CD4-positive, alpha-beta T cell treated with Interleukin-4 for 1 hour (primary cell): ENCODE results near the gene NR6A1.
"Not testable (repeated sequence)": the region's sequence is repeated elsewhere in the genome, so short reads cannot be mapped to it uniquely, and the experiment has no call there.

Experiments
- DNase-seq, 2 donors: peaks; one replicate each; pipeline ENCODE4 v3.0.0-alpha.2; 2020 to 2022

Gene NR6A1

DNA sequence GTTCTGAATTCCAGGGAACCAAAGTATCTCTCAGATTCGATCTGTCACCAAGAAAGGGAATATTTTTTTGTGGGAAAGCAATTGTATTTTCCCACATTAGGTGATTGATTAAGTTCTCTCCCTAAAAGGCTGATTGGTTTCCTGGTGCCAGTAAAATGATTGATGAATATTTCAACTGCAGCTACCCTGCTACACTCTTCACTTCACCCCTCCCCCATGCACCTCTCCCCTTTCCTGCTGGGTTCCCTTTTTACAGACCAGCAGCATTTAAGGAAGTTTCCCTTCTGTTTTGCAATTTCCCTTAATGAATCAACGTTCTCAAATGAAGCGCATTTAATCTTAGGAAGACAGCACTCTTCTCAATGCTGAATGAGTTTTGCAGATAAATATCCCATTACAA is 13.1 kb downstream of the NR6A1 start:
- DNase-seq: peak in 1 of 2 donors; percentile 28

DNA sequence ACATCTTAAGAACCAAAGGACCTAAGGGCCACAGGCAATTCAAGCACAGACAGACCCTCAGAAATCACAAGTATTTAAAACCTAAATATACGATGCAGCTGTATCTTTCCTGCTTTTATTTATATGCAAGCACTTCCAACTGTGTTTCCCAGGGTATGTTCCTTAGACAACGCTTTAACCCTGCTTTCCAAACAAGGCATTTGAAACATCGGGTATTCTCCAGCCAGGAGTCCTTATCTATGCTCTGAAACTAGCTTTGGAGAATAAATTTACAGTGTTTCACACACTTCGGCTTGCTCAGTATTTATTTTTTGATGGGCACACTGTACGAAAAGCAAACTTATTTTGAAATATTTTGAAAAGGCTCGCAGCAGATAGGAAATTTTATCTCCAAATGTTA is 13.5 kb downstream of the NR6A1 start:
- DNase-seq: no peak

DNA sequence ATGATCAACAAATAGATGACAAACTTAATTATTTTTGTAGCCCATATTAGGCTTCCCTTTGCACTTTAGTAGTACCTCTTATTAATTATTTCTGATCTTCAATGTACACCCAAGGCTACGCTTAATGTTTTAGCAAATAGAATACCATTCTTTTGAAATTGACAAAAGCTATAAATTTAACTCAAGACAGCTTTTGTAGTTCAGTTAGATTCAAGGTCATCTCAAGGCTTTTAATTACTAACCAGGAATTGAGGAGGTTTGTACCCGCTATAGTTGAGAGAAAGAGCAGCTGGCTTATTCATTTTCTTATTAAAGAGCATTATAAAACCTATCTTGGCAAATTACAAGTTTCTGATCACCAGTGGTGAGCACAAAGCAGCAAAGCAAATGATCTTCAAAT is 15.1 kb downstream of the NR6A1 start:
- no peak for DNase-seq

DNA sequence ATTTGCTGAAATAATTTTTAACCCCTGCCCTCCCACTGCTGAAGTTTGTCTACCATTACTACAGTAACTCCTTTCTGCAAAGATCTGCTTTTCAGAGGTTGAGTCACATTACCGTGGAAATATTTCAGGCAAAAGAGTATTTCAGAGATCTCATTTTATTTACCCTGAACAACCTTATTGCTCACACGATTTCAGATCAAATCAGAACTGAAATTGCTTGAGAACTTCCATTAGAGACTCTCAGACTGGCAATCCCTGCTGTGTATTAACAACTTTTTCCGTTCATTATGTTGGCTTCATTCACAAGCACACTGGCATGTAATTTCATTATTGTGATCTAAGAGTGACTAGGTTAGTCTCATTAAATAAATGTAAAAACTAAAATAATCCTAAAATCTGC is 16.1 kb downstream of the NR6A1 start:
- no peak for DNase-seq

DNA sequence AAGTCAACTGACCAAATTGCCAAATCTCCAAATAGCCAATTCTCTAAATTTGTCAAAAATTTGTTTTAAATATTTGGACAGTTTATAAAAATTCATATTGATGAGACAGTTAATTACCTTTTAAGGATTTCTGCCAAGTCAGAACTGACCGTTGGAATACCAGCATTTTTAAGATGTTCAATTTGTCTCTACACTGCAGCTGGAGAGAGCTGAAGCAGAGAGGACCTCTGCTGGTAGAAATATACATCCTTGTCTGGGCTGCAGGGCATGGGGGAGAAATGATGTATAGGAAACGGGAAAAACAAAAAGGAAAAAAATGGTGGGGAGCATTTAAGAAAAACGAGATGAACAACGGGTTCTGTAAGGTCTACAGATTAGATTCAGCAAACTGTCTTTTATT is 16.8 kb downstream of the NR6A1 start:
- no peak for DNase-seq

DNA sequence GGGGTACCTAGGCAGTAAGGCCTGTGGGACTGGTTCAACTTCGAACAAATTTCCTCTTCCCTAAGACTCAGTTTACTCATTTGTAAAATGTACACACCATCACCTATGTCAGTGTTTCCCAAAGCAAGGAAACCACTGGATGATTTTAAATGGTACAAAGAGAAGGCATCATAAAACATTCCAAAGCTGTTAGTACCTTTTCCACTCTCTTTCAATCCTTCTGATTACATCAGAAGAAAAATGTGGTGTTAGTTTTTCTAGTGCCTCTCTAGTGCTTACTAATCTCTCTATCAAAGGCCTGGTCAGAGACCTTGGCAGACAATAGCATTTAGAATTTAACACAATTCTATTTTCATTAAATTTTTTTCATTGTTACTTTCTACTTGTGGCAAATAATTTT is 18.1 kb downstream of the NR6A1 start:
- no peak for DNase-seq

DNA sequence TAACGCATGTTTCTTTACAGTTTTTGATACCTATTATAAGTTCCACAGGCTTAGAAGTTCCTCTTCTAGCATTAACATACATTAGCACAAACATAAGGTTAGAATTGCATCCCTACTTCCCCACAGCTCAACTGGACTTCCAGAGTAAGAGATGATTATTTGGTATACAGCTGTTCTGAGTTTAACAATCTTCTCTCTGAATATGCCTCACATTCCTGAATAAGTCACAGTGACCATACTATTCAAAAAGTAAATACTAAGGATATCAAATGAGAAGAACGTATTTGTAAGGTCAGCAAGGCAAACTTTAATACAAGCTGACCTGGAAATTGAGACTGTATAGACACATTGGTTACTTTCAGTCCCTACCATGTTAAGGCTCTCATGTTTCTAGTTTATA is 21.3 kb downstream of the NR6A1 start:
- DNase-seq: no peak

DNA sequence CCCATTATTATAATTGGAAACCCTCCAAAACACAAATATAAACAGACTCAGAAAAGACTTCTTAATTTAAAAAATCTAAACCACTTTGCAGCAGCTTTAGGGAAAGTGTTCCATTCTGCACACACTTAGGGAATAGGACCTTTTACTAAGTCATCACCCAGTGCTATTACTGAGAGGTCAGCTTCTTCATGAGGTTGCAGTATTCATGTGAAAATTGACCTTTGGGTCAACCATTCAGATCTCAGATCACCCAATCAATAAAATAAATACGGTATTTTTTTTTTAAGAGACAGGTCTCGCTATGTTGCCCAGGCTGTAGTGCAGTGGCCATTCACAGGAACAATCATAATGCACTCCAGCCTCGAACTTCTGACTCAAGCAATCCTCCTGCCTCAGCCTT is 21.8 kb downstream of the NR6A1 start:
- no peak for DNase-seq

DNA sequence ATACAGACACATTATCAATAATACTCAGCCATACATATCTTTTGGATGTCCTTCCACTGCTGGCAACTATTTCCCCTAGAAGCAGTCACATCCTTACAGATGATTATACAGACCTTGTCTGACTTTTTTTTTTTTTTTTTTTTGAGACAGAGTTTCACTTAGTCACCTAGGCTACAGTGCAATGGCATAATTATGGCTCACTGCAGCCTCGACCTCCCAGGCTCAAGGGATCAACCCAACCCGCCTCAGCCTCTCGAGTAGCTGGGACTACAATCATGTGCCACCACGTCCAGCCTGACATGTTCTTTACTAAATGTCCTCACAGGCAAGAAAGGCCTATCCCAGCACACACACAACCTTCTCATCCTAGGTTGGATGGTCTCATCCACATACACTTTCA is 24.0 kb downstream of the NR6A1 start:
- DNase-seq: no peak

DNA sequence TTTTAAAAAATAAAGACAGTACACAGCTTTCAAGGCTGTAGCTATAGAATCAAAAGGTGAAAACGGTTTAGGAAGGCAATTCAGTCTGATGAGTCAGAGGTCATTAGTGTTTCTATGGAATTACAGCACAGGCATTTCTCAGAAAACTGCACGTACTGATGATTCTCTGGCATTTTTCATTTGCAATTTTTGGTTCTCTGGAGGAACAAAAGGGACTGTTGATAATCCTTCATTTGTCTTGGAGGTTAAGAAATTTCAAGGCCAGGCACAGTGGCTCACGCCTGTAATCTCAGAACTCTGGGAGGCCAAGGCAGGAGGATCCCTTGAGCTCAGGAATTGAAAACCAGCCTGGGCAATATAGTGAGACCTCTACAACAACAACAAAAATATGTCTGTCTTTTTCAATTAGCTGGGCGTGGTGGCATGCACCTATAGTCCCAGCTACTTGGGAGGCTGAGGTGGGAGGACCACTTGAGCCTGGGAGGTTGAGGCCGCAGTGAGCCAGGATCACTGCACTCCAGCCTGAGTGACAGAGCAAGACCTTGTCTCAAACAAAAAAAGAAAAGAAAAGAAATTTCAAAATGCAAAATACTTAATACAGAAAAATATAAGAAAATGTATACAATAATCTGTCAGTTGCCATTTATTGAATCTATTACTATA is 27.3 kb downstream of the NR6A1 start:
- DNase-seq: no peak

DNA sequence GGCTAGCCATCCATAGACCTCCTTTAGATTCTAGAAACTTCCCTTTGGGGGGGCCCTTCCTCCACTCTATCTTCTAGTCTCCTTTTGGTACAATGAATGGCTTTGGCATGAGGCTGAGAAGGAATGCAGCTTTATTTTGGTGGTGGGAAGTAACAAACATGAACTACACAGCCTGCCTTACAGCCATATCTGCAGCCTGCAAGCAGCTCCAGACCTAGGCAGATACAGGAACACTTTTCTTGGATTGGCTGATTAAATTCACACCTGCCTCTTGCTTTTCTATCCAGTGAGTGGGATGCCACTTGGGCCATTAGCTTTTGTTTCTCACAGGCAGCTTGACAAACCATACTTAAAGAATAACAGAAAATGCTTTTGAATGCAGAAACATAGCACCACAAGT is 28.2 kb downstream of the NR6A1 start:
- no peak for DNase-seq

DNA sequence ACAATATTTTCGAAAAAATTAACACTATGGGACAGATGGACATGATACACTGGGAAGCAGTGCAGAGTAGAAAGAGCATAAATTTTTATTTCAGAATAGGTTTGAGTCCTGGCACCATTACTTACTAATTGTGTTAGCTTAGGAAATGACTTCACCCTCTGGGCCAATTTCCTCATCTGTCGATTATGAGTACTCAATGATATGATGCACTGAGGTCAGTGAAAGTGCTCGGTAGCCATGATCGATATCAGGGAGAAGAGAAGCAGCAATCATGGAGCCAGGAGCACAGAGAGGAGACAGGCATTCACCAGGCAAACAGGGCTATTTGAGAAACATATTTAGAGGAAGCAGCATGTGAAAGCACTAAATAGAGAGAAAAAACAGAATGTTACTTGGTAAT is 29.4 kb downstream of the NR6A1 start:
- no peak for DNase-seq

DNA sequence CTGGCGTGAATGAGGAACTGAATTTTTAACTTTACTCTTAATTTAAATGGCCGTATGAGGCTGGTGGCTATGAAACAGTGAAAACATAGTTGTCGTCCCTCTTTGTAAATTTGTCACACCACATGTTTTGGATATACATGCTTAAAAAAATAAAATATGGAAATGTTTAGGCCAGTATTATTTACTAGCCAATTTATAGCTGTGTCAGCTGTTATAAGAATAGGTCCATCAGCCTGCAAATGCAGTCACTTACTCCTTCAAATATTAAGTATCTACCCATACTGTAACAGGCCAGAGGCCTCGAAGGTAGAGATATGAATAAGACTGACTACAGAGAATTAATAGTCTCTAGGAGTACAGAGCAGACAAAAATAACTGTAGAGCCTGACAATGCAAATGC is 30.0 kb downstream of the NR6A1 start:
- DNase-seq: no peak

DNA sequence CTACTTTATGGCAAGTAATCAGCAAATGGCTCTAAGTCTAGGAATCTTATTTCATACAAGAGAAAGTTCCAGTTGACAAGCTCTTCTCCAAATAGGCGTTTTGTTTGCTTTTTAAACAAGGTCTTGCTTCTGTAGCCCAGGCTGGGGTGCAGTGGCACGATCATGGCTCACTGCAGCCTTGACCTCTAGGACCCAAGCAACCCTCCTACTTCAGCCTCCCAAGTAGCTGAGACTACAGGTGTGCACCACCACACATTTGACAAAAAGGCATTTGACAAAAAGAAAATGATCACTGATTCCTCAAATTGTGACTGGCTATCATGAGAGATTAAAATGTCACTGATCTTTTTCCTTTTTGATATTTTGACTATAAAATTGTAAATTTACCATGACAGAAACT is 31.8 kb downstream of the NR6A1 start:
- no peak for DNase-seq

DNA sequence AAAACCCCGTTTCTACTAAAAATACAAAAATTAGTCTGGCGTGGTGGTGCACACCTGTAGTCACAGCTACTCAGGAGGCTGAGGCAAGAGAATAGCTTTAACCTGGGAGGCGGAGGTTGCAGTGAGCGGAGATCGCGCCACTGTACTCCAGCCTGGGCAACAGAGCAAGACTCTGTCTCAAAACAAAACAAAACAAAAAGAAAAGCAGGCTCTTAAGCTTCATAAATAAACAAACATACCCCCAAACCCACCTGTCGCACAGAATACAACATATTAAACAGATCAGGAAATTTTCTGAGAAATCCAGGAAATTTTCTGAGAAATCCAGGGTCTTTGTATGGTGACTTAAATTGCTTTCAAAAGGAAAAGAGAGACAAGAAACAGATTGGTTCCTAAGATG is 33.0 kb downstream of the NR6A1 start:
- DNase-seq: not testable (repeated sequence)

DNA sequence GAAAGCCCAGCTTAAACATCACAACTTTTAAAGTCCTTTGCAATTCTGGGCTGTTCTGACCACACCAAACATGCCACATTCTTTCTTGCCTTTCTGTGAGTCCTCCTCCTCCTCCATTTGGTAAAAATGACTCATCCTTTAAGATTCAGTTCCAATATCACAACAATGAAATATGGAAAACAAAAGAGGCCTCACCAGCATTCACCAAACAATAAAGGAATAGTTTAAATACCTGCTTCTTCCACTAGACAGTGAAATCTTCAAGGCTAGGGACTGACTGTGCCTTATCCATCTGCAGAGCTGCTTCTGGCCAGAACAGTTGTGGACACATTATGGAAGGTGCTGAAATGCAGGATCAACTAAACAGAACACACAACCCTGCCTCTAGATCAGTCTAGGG is 36.0 kb downstream of the NR6A1 start:
- DNase-seq: no peak

DNA sequence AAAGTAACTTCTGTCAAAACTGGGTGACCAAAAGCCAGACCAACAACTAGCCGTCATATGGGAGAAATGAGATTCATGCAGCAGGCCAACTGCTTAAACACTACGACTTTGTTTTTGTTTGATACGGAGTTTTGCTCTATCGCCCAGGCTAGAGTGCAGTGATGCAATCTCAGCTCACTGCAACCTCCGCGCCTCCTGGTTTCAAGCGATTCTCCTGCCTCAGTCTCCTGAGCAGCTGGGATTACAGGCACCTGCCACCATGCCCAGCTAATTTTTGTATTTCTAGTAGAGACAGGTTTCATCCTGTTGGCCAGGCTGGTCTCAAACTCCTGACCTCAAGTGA is 36.4 kb downstream of the NR6A1 start:
- DNase-seq: not testable (repeated sequence)

DNA sequence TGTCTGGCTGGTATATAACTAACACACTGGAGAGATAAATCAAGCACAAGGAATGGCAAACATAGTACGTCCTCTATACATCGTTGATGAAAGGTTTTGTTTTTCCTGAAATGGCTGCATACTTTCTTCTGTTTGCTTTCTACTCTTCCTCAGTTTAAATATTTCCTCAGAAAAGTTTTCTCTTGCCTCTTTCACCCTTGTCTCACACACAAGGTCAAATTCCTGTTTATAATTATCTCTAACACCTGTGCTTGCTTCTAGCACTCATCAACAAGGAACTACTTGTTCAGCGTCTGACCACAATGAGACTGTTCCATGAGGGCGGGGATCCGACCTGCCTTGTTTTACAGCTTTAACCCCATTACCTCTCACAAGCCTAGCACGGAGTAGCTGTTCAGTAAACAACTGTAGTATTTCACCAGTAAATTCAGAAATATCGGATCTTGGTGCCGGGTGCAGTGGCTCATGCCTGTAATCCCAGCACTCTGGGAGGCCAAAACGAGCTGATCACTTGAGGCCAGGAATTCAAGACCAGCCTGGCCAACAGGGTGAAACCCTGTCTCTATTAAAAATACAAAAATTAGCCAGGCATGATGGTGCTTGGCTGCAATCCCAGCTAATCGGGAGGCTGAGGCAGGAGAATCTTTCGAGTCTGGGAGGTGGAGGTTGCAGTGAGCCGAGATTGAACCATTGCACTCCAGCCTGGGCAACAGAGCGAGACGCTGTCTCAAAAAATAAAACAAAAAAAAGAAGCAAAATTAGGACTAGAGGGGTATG is 37.0 kb downstream of the NR6A1 start:
- DNase-seq: no peak

DNA sequence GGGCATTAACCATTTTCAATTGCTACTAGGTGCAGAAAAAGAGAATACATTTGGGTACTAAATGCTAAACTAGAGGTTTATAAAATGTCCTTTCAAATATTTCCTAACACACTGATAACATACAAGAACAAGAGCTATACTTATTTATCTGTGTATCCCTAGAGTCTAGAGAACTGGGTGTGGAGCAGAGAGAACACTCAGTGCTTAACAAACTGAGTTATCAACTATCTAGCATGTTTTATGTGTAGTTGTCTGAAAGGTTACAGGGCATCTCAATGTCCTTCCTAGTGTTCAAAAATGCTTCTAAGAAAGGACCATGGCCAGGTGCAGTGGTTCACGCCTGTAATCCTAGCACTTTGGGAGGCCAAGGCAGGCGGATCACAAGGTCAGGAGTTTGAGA is 40.3 kb downstream of the NR6A1 start:
- no peak for DNase-seq

DNA sequence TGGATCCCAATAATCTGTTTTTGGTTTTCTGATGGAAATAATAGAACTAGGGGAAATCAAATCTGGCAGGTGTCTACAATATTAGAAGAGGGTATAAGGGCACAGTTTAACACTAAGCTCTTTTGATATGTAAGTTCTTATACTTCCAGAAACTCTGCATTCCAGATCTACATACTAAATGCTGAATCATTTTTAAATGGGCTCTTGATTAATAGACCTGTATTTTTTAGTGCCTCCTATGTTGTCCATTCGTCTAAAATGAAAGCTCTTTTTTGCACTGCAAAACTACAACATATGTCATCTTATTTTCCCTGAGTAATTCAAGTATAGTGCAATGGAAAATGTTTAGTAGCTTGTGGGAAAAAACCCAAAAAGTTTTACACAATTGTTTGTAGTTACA is 44.2 kb downstream of the NR6A1 start:
- DNase-seq: no peak

DNA sequence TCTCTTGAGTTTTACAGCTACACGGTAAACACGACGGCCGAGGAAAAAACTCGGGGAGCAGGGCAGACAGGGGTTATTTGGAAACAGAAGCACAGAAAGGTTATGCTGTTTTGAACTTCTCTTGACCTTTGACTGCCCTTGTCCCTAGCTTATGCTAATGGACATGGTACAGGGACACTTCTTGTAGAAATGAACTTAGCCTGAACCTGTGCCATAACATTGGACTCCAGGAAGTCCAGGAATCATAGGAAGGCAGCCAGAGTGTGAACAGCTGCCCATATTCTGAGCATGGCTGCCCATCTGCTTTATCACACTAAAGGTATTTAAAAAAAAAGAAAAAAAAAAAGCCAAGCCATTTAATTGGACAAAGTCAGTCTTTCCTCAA is 46.1 kb downstream of the NR6A1 start:
- DNase-seq: no peak

DNA sequence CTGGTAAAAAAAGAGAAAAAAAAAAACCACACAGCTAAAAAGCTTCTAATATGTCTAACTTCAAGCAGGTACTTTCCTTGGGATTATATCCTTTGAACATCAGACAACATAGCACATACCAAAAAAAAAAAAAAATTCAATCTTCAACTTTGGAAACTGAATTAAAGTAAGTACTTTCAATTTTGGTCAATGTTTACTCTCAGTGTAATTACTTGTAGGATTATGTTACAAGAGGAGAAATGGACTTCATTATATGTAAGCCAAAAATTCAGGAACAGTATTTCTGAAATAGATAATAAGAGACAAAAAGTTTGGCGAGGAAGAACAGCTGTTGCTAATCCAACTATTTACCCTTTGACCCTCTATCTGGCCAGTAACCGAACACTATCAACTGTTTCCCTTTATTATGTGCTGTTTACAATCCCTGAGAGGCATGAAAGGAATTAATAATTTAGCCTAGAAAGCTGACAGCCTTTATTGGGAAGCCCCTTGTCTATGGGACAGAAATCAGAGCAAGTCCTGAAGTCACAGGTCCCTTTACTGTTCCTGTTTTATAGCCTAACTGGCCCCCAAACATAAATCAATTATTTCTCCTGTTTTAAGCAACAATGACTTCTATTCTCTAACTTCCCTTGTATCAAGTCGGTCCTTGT is 46.6 kb downstream of the NR6A1 start:
- no peak for DNase-seq

DNA sequence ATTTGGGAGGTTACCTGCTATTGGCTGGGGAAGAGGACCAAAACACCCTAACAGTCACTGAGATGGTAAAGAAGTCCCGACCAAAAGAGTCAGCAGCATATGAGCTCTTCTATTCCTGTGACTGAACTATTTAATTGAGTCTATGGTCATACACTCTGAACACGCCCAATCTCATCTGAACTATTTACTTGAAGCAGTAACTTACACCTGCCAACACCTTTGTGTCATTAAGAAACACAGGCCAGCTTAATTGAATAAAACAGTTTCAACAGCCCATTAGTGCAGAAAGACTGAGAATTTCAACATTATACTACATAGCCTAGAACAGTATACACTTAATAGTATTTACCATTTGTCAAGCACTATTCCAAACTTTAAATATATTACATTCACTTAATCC is 47.8 kb downstream of the NR6A1 start:
- no peak for DNase-seq

DNA sequence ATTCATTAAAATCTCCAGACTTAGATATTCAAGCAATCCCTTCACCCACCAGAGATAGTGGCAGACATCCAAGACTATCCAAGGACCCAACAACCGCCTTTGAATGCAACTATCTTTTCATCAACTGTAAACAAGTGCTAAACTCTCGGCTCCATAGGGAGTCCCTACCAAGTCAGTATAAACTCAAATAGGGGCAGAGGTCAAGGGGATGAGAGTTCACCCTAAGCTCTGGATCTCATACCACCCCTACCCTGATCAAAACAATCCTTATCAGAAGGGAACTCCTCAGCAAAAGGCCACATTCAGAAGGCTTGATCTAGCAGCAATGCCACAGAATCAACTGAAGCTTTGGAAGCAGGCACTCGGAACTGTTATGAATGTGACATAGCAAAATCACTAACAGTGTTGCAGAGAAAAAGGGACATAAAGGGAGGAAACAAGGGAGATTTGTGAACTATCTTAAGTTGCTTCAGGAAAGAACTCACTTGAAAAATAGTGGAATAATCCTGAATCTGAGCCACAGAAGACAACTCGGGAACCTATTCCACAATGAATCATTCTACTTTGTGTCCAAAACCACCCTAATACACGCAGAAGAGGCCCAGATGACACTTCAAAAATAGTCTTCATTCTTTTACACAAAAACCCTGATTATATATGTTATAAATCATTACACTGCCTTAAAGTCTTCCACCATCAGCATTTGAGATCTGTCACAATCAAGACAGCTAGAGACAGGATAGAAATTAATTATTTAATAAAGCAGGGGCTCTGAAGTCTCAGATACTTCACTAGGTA is 49.8 kb downstream of the NR6A1 start:
- DNase-seq: no peak
